Neuron (in vitro differentiated cells): ENCODE data around the gene GLTP.
"Not testable (repeated sequence)": the region's sequence is repeated elsewhere in the genome, so short reads cannot be mapped to it uniquely, and the experiment has no call there.

Experiments
- H2AFZ ChIP-seq: one replicate; pipeline ENCODE4 v1.6.1; 2013; ENCODE audit warnings: low read depth, mild to moderate bottlenecking, inconsistent platforms, low read length, moderate library complexity
- H3K27me3 ChIP-seq: one replicate; pipeline ENCODE4 v1.6.1; 2013; ENCODE audit warnings: low read length; ENCODE audit not compliant: insufficient read depth
- H3K36me3 ChIP-seq: one replicate; pipeline ENCODE4 v1.6.1; 2013; ENCODE audit warnings: low read length; ENCODE audit not compliant: insufficient read depth
- H3K4me1 ChIP-seq: one replicate; pipeline ENCODE4 v1.6.1; 2013; ENCODE audit warnings: low read length; ENCODE audit not compliant: insufficient read depth
- H3K4me3 ChIP-seq: 2 replicates; pipeline ENCODE4 v1.5.1; 2013; ENCODE audit warnings: mild to moderate bottlenecking, low read length, moderate library complexity
- H3K9me3 ChIP-seq: one replicate; pipeline ENCODE4 v1.6.1; 2013; ENCODE audit warnings: low read length

GLTP gene

GRCh38 chr12:109916045-109916444, 35.7 kb upstream of the GLTP start:
- Histone ChIP-seq H2AFZ (no peak overlapping the region), H3K9me3 (no peaks in the 10 kb centered on the region), H3K4me1 (no peaks in the 10 kb centered on the region), H3K36me3 (peaks cover 64% of the 10 kb centered on the region), H3K27me3 (no peaks in the 10 kb centered on the region), H3K4me3 (no peak overlapping the region)

GRCh38 chr12:109915171-109916040, 35.1 kb upstream of the GLTP start:
- no peaks in the 10 kb centered on the region for H3K9me3 ChIP-seq
- no peaks in the 10 kb centered on the region for H3K4me1 ChIP-seq
- no peak overlapping the region for H2AFZ ChIP-seq
- peaks cover 69% of the 10 kb centered on the region for H3K36me3 ChIP-seq
- H3K4me3 ChIP-seq, result no peak overlapping the region
- no peaks in the 10 kb centered on the region for H3K27me3 ChIP-seq

GRCh38 chr12:109914461-109914860, 34.1 kb upstream of the GLTP start:
- Histone ChIP-seq H3K4me1 (no peaks in the 10 kb centered on the region), H3K4me3 (no peak overlapping the region), H3K9me3 (no peaks in the 10 kb centered on the region), H3K27me3 (no peaks in the 10 kb centered on the region), H3K36me3 (peaks cover 64% of the 10 kb centered on the region), H2AFZ (no peak overlapping the region)

GRCh38 chr12:109912855-109913321, 32.5 kb upstream of the GLTP start:
- H3K27me3 ChIP-seq, result no peaks in the 10 kb centered on the region
- no peak overlapping the region for H2AFZ ChIP-seq
- peaks cover 74% of the 10 kb centered on the region for H3K36me3 ChIP-seq
- H3K9me3 ChIP-seq, result no peaks in the 10 kb centered on the region
- no peak overlapping the region for H3K4me3 ChIP-seq
- H3K4me1 ChIP-seq, result no peaks in the 10 kb centered on the region

GRCh38 chr12:109910969-109911348, 30.6 kb upstream of the GLTP start:
- Histone ChIP-seq H3K9me3 (no peaks in the 10 kb centered on the region), H3K4me1 (no peaks in the 10 kb centered on the region), H2AFZ (no peak overlapping the region), H3K4me3 (no peak overlapping the region), H3K36me3 (peaks cover 75% of the 10 kb centered on the region), H3K27me3 (no peaks in the 10 kb centered on the region)

- H3K4me3 ChIP-seq, result no peak overlapping the region
- H3K36me3 ChIP-seq, result peaks cover 72% of the 10 kb centered on the region
- H3K4me1 ChIP-seq, result no peaks in the 10 kb centered on the region
- H3K27me3 ChIP-seq, result no peaks in the 10 kb centered on the region
- no peaks in the 10 kb centered on the region for H3K9me3 ChIP-seq
- no peak overlapping the region for H2AFZ ChIP-seq
These were observed 30.1 kb upstream of the GLTP start for GRCh38 chr12:109910254-109910968.

GRCh38 chr12:109905301-109905700, 25.0 kb upstream of the GLTP start:
- no peaks in the 10 kb centered on the region for H3K27me3 ChIP-seq
- H3K36me3 ChIP-seq, result peaks cover 59% of the 10 kb centered on the region
- H3K4me1 ChIP-seq, result peaks cover 14% of the 10 kb centered on the region
- H2AFZ ChIP-seq, result no peak overlapping the region
- no peaks in the 10 kb centered on the region for H3K9me3 ChIP-seq
- H3K4me3 ChIP-seq, result no peak overlapping the region

- H3K4me1 ChIP-seq, result peaks cover 16% of the 10 kb centered on the region
- H3K9me3 ChIP-seq, result no peaks in the 10 kb centered on the region
- no peak overlapping the region for H3K4me3 ChIP-seq
- H3K27me3 ChIP-seq, result no peaks in the 10 kb centered on the region
- no peak overlapping the region for H2AFZ ChIP-seq
- peaks cover 47% of the 10 kb centered on the region for H3K36me3 ChIP-seq
These were observed 22.6 kb upstream of the GLTP start for GRCh38 chr12:109902891-109903418.

- Histone ChIP-seq H3K9me3 (no peaks in the 10 kb centered on the region), H3K4me3 (peak overlapping the region; percentile 87), H3K36me3 (peaks cover 29% of the 10 kb centered on the region), H3K27me3 (no peaks in the 10 kb centered on the region), H2AFZ (peak overlapping the region; percentile 69), H3K4me1 (peaks cover 16% of the 10 kb centered on the region)
These were observed 20.6 kb upstream of the GLTP start for GRCh38 chr12:109900752-109901580.

GRCh38 chr12:109899783-109900751, 19.7 kb upstream of the GLTP start, which contains the start of gene TCHP:
TCHP (plus strand) TSS chr12:109900274; CDS start chr12:109903027, 2,753 bp downstream.
- peaks cover 16% of the 10 kb centered on the region for H3K4me1 ChIP-seq
- peak within 1 kb of the TSS; percentile 87 for H3K4me3 ChIP-seq
- H3K9me3 ChIP-seq, result no peaks in the 10 kb centered on the region
- peaks cover 23% of the 10 kb centered on the region for H3K36me3 ChIP-seq
- H2AFZ ChIP-seq, result peak within 1 kb of the TSS; percentile 69
- no peaks in the 10 kb centered on the region for H3K27me3 ChIP-seq

- peaks cover 16% of the 10 kb centered on the region for H3K4me1 ChIP-seq
- H2AFZ ChIP-seq, result peak overlapping the region; percentile 69
These were observed 19.0 kb upstream of the GLTP start for GRCh38 chr12:109899345-109899744.

GRCh38 chr12:109897029-109897428, 16.7 kb upstream of the GLTP start:
- H2AFZ ChIP-seq, result no peak overlapping the region
- no peaks in the 10 kb centered on the region for H3K9me3 ChIP-seq
- H3K4me3 ChIP-seq, result no peak overlapping the region
- H3K4me1 ChIP-seq, result peaks cover 16% of the 10 kb centered on the region
- no peaks in the 10 kb centered on the region for H3K36me3 ChIP-seq
- peaks cover 6% of the 10 kb centered on the region for H3K27me3 ChIP-seq

More at GRCh38 chr12:109899345-109899744, 19.0 kb upstream of the GLTP start:
- H3K9me3 ChIP-seq, H3K27me3 ChIP-seq: not testable (repeated sequence)
- H3K4me3 ChIP-seq, result peak overlapping the region; percentile 87
- peaks cover 16% of the 10 kb centered on the region for H3K36me3 ChIP-seq
